Right ventricle myocardium inferior (tissue), 1 donor: ENCODE data around the gene MEIG1. TPM values are rescaled to one million over a fixed set of nuclear protein-coding genes. Genes with fewer than 3 reads are reported as not detected.
"Not testable (repeated sequence)": the region's sequence is repeated elsewhere in the genome, so short reads cannot be mapped to it uniquely, and the experiment has no call there.

Experiments
- ATAC-seq: fragments of 200-7000 bp; cut with Tn5 transposase; one replicate; pipeline ENCODE4 v1.9.1; 2020; ENCODE audit warnings: mild to moderate bottlenecking, moderate library complexity
- DNase-seq: peaks from one replicate; pipeline ENCODE4 v3.0.0; 2021; ENCODE audit errors: missing footprints
- intact Hi-C: fragments of 100-400 bp; cut with DNase I; formaldehyde crosslinking; loops from one replicate; pipeline ENCODE4 v1.11.0; 2022
- total RNA-seq: library from RNA; stranded (reverse); fragmentation: NEBNext Ultra II Directional; extraction: Animal tissue kit (Norgen Biotek cat#: 25700); gene quantifications from one replicate; pipeline ENCODE4 v1.2.1, GENCODE V29; 2021
- donor health status: DM: no; HTN: yes; CAD: no; lungs with severe emphysema.

The MEIG1 gene
- total RNA-seq, 1 donor from 2014 or later: not detected

DNA sequence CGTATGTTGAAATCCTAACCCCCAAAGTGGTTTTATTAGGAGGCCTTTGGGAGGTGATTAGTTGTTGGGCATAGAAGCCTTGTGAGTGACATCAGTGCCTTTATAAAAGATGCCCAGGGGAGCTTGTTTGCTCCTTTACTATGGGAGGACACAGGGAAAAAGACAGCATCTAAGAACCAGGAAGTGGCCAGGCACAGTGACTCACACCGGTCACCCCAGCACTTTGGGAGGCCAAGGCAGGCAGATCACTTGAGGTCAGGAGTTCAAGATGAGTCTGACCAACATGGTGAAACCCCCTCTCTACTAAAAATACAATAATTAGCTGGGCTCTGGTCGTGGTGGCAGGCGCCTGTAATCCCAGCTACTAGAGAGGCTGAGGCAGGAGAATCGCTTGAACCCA, 61.8 kb downstream of the MEIG1 start:
- ATAC-seq, intact Hi-C loops, DNase-seq: not testable (repeated sequence)

Other genes starting within 250 kb of the MEIG1 start
- gene FAM107B, start 184.5 kb upstream of the MEIG1 start, total RNA-seq: 4.2 TPM
- gene CDNF, start 121.4 kb upstream of the MEIG1 start, total RNA-seq: 1.9 TPM
- 7.6 TPM for gene HSPA14, start 121.1 kb upstream of the MEIG1 start, total RNA-seq
- gene MSANTD7, start 121.1 kb upstream of the MEIG1 start, total RNA-seq: 5.6 TPM
- gene SUV39H2, start 80.5 kb upstream of the MEIG1 start, total RNA-seq: 4.9 TPM
- gene DCLRE1C, start 5.3 kb upstream of the MEIG1 start, total RNA-seq: 4.2 TPM
- gene OLAH, start 84.6 kb downstream of the MEIG1 start, total RNA-seq: 0.35 TPM
- not detected for gene ACBD7, start 129.4 kb downstream of the MEIG1 start, total RNA-seq
- gene RPP38, start 138.0 kb downstream of the MEIG1 start, total RNA-seq: 9.1 TPM
- 14.3 TPM for gene NMT2, start 209.3 kb downstream of the MEIG1 start, total RNA-seq